NCI-H146 (cell line): ENCODE data around the gene PFKP.
"Not testable (repeated sequence)": the region's sequence is repeated elsewhere in the genome, so short reads cannot be mapped to it uniquely, and the experiment has no call there.

Experiments
- DNase-seq: peaks from one replicate; lab custom pipeline; 2025; lab: John Stamatoyannopoulos, UW

The PFKP gene

GRCh38 chr10:3159152-3159551 lies 91.8 kb downstream of the PFKP start:
- DNase-seq = no peak

GRCh38 chr10:3162533-3162932 lies 95.2 kb downstream of the PFKP start:
- DNase-seq = no peak

DNA sequence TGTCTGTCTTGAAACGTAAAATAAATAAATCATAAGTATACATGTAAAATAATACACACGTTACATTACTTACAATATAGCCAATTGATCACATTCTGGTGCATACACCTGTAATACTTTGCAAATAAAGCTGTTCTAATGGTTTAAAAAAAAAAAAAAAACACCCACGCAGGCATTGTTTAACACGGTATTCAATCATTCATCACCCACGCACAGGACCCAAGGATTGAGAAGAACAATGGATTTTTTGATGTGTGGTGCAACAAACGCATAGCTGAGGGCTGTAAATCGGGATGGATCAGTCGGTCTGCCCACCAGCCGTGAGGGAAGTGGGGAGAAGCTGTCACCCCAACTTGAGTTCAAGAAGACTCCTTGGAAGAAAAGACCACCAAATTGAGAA lies 96.5 kb downstream of the PFKP start:
- no peak for DNase-seq

- no peak for DNase-seq
Observed at GRCh38 chr10:3165196-3165595, 97.8 kb downstream of the PFKP start.

- no peak for DNase-seq
Observed at GRCh38 chr10:3166496-3167290, 99.3 kb downstream of the PFKP start.

DNA sequence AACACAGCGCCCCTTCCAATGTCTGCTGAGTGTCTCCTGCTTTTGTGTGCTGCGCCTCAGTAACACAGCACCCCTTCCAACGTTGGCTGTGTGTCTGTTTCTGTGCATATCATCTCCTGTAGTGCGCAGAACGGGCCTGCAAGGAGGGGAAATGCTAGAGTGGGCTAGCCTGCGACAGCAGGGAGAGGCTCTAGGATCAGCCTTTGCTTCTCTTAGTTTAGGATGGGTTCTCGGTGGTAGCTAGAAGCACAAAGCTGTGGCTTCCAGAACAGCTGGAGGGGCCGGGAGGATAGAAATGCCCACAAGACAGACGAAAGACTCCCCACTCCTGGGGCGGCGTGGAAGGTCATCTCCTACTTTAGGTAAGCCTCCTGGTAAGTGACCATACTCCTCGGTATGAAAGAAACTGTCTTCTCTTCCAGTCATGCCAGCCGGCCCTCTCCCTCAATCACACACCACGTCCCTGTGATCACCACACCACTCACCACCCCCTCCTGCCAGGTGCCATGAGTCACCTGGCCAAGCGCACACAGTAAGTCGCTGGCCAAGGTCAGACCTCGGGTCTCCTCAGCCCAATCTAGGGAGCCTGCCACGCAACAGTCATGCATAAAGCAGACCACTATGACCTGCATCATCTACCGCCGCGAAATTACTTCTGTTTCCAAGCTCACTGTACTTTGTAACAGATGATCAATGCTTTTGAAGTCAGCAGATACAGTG lies 100.4 kb downstream of the PFKP start:
- no peak for DNase-seq

DNA sequence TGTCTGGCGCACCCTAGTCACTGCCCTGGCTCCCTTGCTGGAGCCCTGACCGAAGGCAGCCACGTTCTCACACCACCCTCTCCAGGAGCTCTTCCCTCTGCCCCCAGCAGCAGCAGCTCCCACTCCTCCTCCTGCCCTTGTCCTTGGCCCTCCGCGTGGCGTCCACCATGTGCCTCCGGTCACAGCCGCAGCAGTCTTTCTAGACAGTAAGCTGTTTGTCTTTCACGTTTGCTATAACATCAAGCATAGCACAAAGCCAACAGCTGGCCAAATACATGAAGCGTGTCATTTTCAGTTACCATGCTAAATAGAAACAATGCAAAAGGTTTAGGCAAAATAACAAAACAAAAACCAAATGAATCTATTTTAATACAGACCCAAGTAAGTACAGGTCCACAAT lies 101.9 kb downstream of the PFKP start:
- no peak for DNase-seq

- no peak for DNase-seq
Observed at GRCh38 chr10:3169673-3170072, 102.3 kb downstream of the PFKP start.

DNA sequence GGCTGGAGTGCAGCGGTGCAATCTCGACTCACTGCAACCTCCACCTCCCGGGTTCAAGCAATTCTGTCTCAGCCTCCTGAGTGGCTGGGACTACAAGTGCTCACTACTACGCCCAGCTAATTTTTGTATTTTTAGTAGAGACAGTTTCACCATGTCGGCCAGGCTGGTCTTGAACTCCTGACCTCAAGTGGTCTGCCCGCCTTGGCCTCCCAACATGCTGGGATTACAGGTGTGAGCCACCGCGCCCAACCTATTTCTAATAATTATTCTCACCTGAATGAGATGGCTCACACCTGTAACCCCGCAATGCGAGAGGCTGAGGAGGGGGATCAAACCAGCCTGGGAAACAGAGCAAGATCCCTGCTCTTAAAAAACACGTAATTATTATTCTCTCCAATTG lies 104.1 kb downstream of the PFKP start:
- not testable (repeated sequence) for DNase-seq

- DNase-seq = peak; percentile 71
Observed at GRCh38 chr10:3172081-3172445, 104.7 kb downstream of the PFKP start.

DNA sequence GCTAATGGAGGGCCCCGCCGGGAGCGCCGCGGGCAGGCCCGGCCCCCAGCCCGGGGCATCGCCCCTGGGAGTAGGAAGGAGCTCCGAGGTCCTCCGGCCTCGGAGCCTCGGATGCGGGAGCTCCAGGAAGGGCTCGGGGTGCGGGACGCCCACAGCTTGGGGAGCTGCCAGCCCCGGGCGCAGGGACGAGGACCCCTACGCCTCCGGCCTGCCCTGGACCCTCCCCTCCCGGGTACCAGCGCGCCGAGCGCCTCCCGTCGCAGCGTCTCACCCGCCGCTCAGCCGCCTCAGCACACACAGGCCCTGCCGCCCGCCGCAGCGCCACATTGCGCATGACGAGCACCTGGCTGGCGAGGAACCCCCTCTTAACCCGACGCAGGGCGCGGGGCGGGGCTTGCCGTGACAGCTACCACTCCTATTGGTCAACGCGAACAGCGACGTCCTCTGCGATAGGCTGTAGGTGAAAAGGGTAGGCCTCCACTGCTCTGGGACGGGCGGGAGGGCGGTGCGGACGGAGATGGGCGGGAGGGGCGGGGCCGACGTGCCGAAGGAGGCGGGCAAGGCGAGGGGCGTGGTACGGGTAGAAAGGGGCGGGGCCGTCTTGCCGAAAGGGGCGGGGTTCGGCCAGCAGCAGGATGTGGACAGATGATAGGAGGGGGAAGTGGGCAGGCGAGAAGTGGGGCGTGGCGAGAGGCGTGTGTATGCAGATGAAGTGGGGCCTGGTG lies 105.3 kb downstream of the PFKP start, which contains the start of gene PITRM1:
Gene PITRM1, minus strand, starts transcription at position 337 of the 725 bp plus-strand sequence. Its CDS starts 10 bp downstream, at position 327.
- peak; percentile 100 for DNase-seq

DNA sequence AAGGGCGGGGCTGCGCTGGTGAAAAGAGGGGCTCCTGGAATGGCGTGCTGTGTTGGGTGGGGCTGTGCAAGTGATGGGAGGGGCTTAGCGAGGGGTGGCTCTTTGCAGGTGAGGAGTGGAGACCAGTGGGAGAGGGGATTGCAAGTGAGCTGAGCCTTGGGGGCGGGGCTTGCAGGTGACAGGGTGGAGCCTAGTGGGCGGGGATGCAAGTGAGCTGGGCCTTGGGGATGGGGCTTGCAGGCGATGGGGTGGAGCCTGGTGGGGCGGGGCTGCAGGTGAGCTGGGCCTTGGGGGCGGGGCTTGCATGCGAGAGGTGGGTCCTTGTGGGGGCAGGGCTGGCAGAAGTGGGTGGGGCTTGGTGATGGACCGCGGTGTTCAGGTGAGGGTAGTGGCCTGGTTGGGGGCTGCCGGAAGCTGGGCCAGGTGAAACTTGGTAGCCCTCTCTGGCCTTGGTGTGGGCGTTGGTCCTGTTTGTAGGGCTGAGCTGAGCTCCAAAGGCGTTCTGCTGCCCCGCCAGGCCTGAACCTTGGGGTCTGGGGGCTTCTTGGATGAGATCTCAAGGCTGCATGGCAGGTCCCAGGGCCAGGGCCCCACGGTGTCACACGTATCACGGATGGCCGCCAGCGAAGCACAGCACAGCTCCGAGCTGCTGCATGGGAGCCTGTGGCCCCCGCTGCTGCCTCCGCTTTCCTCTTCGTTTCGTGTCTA lies 106.0 kb downstream of the PFKP start:
- DNase-seq = peak; percentile 100

DNA sequence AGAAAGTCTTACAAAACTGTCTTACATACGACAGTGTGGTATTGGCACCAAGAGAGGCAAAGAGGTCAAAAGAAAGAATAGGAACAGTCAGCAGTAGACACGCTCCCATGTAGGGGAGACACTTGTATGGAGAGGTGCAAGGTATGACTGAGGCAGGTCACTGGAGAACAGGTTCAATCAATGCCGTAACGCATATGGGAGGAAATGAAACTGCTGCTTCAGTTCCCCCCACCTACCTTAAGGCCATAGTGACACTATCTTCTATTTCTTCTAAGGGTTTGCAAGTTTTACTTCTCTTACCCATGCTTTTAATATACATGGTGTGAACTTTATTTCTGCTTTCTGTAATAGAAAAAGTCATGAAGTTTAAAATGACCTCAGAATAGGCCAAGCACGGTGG lies 110.7 kb downstream of the PFKP start:
- no peak for DNase-seq

DNA sequence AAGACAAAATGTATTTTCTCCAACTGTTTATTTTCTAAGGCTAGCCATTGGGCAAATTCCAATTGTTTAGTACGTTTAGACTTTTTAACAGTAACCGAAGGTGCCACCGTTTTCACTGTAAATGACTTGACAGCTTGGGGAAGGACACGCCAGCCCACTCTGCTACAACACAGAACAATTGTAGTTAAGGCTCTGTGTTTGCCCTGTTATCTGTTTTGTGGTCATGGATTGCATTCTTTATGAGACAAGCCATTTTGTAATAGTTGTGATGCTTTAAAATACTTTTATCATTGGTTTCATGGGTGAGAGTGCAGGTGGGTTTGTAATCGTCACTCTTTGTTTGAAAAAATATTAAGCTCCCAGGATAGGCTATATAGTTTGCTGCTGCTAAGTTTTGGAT lies 111.8 kb downstream of the PFKP start:
- no peak for DNase-seq

- DNase-seq = no peak
Observed at GRCh38 chr10:3180355-3181025, 113.1 kb downstream of the PFKP start.

- no peak for DNase-seq
Observed at GRCh38 chr10:3185386-3185785, 118.0 kb downstream of the PFKP start.

GRCh38 chr10:3186368-3186767 lies 119.0 kb downstream of the PFKP start:
- no peak for DNase-seq
